ENCODE results near the gene RFX3.

Gene RFX3

DNA sequence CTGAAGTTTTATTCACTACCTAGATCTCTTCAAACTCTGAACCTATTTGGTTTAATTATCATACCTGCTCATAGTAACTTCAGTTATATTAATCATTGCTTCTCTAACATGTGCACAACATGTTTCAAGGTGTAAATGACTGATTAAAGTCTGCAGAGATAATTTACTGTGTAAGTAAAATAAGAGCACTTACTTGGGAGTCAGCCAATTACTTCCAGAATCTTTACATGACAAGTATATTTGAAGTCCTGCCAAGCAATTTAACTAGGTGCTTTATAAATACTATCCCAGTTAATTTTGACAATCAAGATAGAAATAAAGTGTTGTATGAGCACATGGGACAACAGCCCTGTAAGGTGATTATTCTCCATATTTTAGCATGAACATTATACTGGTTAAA, 109.9 kb downstream of the RFX3 start:
- no peak for DNase-seq

DNA sequence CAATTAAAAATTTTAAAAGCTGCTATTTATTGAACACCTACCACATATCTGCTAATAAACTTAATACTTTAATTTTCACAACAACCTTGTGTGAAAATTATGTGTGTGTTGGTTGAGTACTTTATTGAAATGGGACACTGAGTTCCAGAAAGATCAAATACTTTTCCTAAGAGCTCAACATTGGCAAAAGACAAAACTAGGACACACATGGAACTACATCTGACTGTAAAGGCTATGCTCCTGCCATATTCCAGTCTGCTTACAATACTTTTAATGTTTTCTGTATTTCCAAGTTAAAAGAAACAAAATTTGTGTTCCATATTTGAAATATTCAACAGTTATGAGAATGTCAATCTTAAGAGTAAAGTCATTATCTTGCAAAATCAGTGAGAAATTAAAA, 111.8 kb downstream of the RFX3 start:
- DNase-seq, result no peak

DNA sequence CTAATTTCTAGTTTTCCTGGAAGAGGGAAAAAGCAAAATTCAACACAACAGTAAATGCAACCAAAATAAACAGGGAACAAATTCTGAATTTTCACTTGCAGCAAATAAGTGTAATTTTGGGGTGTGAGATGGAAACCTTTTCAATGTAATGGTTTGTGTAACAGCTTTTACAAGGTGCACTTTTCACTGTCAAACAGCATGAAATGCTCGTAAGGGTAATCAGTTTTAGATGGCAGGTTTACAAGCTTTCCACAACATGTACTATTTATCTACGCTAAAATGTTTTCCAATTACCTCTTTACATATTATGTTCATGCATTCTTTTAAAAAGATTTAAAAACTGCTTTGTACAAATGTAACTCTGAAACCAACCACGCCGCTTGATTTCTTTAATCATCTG, 115.3 kb downstream of the RFX3 start:
- DNase-seq, result no peak

DNA sequence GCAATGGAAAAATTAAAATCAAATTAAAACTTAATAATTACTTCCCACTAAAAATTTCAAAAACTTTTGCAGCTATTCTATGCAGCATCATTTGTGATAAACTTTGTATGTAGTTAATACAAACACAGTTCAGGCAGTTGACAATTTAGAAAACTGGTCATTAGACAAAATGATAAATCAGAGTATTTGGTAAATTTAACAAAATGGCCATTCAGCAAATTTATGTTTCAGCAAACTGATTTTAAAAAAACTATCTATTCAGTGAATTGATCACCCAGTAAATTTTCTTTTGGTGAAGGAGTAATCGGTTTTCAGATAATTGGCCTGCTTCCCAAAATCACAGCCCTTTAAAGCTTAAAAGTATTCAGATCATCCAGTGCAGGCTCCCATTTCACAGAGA, 116.3 kb downstream of the RFX3 start:
- no peak for DNase-seq

DNA sequence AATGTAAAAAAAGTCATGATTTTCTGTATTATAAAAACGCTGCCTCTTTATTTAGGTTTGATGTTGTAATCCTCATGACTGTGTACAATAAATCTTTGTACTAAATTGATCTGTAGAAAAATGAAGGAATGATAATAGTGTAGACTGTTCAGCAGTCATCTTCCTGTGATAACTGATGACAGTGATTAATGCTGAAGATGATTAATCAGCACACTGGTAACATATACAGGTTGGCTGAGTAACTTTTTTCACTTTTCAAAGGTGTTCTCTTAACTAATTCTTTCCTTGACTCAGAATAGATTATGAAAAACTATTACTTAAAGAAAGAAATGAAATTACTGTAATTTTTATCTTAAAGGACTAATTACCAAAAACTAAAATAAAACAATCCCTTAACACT, 122.5 kb downstream of the RFX3 start:
- no peak for DNase-seq

DNA sequence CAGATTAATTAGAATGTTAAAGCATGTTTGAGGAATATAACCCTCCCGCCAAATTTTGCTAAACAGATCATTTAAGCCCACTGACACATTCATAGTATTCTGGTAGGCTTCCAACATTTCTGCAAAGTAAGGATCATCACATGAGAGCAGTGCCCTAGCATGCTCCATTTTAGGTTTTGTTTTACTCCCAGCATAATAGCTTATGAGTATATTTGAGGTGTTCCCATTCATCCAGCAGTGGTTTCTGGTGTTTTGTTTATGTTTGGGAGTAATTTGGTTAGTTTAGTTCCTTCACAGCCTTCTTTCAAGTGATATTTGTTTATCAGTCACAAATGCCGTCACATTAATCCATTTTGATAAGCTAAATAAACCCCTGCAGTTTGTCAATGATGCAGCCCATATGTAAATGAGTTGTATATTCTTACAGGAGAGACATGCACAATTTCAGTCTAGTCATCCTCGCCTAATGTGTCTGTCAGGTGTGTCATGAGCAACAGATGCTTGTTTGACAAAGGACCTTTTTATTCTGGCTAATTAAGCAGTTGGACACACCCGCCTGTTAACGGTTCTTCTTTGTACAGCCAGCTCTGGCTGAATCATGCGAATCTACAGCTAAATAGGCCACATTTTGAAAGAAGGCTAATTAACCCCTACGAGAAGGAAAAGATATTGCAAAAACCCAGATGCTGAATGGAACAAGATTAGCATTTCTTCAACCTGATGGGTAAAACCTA, 124.4 kb downstream of the RFX3 start:
- DNase-seq, result no peak

DNA sequence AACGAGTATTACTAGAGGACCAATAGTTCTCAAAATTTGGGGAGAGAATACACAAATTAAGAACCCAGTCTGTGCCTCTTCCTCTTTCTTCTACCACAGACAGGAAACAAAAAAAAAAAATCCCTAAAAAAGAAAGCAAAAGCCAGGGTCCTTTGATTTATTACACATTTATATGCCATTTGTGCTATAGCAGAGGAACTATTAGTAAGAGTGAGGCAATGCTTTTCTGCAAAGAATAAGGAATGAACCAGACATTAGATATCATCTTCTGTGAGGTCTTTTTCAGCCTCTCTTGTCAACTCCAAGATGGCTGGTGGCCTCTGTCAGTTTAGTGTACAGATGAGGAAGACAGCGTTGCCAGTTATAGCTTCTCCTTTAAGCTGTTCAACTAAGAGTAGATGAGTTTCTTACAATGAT, 127.6 kb downstream of the RFX3 start:
- DNase-seq, result no peak

DNA sequence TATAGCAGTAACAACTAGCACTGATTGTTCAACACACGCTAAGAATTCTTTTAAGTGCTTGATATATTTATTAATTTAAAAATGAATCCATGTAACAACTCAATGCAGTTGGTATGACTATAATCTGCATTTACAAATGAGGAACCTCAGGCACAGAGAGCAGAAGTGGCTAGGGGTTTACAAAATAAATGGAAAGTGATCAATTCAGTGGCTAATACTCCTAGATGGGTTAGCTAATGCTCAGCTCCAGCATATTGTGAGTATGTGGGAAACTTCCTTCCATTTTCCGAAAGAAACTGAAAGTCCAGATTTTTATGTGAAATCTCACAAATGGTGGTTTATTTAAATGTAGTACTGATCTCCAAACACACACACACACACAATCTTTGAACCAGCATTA, 128.0 kb downstream of the RFX3 start:
- no peak for DNase-seq

DNA sequence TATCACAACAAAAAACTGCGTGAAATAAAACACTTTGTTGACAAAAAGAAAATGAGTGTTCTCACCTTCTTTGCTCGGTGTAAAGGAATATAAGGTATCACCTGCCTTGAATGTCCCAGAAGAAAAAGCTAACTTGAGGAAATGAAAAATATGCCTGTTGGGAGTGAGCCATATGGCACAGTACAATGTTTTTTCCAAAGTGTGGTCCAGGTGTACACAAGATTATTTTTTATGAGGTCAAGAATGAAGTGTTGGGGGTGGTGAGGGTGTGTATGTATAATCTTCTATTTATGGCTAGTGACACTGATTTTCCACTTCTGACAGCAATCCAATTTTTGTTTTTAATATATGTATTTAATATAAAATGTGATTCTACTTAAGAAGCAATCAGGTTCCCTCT, 134.4 kb downstream of the RFX3 start:
- DNase-seq, result no peak

DNA sequence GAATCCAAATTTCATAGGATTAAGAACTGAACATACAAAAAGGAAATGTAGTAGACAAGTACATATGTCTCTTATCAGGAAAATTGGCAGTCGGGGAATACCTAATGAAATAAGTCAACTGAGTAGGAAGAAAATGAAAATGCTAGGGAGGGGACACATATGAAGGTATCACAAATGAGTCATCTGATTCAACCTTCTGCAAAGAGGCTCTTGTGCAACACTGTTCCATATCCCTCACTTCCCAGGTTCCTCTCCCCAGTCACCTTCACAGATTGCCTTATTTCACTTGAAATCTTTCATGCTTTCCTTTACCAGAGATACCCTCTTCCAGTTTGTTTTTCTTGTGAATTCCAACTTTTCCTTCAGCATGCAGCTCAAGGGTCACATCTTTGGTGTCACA, 139.0 kb downstream of the RFX3 start:
- no peak for DNase-seq

DNA sequence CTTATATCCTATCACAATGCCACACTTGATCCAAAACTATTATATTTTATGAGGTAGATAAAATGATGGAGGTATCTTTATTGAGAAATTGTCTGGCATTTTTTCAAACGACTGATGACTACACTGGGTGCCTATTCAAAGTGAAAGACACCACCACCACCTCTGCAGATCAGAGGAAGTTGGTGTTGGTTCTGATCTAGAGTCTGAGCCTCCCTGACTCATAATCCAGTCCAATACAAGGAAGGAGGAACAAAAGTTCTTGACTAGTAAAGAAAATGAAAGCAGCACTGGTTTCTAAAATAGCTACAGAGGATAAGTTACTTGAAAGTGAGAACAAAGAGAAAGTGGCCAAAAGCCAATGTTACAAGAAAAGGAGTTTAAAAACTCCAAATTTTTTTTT, 139.9 kb downstream of the RFX3 start:
- no peak for DNase-seq

DNA sequence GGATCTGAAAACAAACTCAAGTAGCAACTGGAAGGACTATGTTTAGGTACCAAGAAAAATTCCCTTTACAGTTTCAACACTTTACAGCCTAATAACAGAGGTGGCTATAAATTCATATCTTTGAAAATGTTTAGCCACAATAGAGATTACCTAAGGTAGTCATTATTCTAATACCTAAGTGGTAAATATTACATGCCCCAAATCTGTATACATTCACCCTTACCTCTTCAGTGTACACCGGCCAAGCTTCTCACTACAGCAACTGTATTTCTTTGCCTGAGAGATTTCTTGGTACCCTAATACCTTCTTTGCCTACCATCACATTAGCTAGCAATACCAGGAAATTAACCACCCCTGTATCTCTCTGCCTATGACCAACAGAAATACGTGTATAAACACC, 154.0 kb downstream of the RFX3 start:
- no peak for DNase-seq

DNA sequence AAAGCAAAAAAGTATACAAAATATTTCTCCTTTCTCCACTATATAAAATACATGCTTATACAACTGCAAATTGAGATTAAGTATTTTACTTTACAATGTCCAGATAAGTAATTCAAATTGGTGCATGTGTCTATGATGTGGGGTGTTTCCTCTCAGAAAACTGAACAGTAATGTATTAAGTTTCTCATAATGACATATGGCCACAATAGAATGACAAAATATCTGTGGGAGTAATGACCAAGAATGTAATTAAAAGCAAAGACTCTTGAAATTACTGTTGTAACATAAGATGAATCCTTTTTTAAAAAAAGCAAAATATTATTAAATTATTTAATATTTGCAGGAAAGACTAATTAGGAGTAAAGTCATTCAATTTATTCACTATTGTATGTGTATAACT, 155.1 kb downstream of the RFX3 start:
- DNase-seq, result no peak

DNA sequence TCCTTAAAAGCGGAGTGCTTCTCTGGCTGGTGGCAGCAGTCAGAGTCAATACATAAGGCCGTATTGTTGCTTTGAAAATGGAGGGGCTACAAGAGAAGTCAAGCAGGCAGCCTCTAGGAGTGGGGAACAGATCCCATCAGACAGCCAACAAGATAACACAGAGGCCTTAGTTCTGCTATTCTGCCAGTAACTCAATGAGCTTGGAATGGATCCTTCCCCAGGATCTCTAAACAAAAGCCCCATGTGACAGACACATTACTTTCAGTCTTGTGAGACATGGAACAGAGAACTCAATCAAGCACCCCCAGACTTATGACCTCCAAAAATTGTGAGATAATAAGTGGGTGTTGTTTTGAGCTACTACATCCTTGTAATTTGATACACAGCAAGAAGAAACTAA, 158.6 kb downstream of the RFX3 start:
- DNase-seq, result no peak

DNA sequence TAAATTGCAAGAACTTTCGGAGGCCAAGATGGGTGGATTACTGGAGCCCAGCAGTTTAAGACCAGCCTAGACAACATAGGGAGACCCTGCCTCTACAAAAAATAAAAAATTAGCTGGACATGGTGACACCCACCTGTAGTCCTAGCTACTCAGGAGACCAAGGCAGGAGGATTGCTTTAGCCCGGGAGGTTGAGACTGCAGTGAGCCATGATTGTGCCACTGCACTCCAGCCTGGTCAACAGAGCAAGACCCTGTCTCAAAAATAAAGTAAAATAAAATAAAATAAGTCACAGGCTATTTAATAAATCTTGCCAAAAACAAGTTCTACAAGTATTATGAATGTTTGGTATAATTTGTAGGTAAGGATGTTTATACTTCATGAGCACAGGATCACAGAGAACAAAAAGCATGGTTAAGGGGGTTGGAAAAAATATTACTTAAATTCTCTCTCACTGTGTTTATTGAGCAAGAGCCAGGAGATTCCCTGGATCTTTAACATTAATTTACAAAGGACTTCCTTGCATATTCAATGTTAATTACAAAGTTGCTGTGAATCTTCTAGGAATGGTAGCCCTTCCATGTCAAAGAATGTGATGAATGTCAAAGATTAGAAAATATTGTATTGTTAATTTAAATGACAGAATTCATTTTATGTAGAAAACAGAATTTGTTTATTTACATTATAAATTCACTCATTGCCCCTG, 164.0 kb downstream of the RFX3 start:
- DNase-seq, result no peak

DNA sequence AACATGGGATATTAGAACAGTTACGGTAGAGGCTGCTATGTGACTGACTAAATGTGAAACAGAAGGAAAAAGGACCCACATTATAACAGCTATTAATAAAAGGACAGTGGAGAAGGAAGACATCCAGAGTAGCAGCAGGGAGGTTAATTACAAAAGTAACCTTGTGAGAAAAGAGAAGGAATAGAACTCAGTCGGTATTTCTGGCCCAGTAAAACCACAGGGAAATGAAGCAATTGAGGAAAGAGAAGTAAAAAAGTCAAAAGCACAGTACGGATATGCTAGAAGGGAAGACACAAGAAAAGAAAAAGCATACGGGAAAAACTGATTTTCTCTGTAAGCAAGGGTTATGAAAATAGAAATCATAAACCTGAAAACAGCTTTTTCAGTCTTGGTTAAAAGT, 164.7 kb downstream of the RFX3 start:
- no peak for DNase-seq

DNA sequence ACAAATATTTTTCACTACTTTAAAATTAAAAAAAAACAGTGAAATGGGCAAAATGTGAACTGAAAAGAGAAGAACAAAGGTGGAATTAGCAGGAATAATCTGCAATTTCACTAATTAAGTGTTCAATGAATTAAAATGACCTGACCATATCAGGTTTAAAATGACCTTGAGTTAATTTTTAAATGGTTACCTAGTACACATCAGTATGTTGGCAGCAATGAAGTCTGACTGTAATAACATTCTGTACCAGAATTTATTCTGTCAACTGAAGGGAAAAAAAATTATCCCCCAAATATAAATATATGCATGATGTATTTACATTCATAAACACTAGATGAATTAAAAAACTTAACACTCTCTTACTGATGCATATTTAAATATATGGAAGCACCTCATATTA, 165.6 kb downstream of the RFX3 start:
- DNase-seq, result no peak

DNA sequence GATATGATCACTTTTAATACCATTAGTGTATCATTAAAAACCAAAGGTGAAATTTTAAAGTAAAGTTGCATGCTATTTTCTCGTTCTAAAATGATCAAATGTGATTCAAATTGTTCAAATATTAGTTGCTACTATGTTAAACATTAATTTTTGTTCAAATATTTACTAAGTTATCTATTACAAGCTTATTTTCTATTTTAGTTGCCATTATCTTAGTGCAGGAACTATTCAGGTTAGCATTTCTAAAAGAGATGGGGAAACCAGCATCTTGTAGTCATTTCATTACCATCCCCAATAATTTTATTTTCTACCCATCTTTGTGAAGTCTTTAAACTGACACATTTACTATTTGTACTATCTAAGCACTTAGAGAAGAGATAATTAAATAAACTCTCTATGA, 166.0 kb downstream of the RFX3 start:
- no peak for DNase-seq

DNA sequence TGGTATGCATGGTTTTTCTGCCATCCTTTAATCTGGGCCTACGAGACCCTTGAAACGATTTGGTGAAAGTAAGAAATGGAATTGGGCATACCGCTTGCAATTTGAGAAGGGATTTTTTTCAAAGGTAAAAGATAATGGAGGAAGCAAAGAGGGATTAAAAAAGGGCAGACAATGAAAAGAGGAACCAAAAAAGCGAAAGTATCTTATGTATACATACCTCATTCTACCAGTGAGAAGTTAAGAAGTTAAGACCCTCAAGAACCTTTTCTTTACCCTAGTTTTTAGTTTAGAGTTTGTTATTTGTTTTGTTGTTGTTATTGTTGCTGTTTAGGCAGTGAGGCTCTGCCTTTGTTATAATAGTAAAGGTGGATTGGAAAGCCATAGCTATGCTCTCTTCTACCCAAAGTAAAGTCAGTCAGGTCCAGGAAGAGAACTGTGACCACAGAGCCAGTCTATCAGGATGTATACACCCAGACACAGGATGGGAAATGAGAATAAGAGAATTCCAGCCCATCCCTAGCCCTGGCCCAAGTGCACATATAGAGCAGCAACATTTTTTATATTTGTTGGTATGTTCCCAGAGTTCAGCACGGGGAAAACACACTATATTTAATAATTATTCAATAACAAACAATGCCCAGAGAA, 166.6 kb downstream of the RFX3 start:
- no peak for DNase-seq

DNA sequence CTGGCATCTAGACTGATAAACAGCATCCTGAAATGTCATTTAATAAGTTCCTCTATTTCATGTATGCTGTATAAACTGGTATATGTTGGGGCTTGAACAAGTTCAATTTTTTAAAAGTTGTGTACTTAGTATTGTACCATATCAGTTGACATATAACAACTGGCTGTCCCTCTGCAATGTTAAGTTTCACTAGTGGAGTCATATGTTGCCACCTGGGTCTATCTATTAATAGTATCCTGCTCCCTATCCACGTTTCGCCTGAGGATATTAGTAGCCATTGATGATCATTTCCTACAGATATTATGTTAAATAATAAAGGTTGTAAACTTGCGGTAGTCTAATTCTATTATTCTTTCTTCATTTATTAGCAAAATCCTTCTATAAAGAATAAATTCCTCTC, 177.6 kb downstream of the RFX3 start:
- no peak for DNase-seq

DNA sequence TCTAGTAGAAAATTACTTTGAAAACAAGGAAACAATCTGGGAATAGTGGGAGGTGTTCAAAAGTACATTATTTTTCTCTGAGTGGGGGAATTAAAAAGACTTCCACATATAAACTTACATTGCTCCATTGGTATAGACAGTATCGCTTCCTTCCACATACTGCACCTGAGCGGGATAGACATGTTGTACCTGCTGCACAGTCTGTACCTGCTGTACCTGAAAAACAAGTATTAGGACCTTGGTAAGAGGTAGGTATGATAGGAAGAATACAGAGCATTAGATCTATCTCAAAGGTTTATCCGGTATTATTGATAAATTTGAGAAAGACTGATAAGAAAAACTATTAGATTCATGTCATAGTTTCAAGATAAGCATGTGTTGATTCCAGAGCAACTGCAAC, 179.3 kb downstream of the RFX3 start:
- DNase-seq, result no peak

DNA sequence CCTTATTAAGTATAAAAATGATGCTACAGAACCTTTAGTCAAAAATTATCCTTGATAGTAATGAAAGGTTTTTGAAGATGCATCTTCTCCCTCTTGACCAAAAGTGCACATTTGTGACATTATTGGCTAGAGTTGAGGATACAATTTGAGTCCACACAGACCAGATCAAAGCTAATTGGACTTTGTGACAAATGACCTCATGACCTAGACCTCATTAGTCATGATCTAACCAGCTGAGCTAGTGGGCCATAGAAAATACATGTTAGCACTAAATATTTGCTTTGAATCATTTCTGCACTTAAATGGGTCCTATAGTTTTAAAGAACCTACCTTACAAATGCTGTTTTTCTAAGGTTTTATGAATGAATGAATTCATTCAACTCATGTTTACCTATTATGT, 182.1 kb downstream of the RFX3 start:
- DNase-seq, result no peak

DNA sequence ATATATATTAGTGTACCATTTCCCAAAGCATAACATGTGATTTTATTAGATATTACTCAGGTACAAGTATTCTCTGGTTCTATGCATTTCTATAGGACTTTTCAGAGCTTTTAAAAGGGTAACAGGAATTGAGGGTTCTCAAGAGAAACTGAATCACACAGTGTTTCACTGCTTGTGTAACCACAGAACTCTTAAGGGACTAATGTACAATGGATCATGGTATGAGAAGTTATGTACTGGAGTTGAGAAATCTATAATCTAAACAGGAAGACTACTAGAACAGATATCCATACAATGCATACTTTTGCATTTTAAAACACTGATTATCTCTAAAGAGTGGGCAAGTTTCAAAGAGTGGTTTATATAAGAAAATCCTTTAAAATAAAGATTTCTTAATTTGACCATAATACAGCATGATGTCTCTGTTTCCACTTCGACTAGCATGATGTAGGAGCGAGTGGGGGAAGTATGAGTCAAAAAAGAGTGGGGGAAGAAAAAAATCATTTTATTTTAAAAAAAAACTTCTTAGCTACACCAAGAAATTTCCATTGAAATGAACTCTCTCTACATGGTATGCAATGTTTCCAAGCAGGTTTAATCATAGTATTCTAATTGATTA, 183.5 kb downstream of the RFX3 start:
- no peak for DNase-seq
